ENCODE measurements around the gene POC1A. TPM values are rescaled to one million over a fixed set of nuclear protein-coding genes. Genes with fewer than 3 reads are reported as not detected.
A peak's percentile ranks its signal among the peaks of the same experiment; 100 is the strongest.

The POC1A gene
- total and polyA plus RNA-seq, 9 of the 15 experiments (the other 6 are each of a cell fraction or from before 2014, with no cell fraction given): 7.2 to 17.5 (median 12.1) TPM

GRCh38 chr3:52188556-52188955 is 34.3 kb upstream of the POC1A start (continued):
- 0 out of 2 replicates have a peak, but pooled peaks have one; percentile 15 for TF ChIP-seq FOXP1 (CRISPR knock-in tag; IDR thresholded peaks at IDR 0.05)
- TF ChIP-seq NFIC (IDR thresholded peaks at IDR 0.05): no peak
- TF ChIP-seq RCOR1 (IDR thresholded peaks at IDR 0.05; ENCODE audit: borderline replicate concordance in 1 of 2, low read depth in 2 of 2, low read length in 2 of 2): no peak
- no peak for TF ChIP-seq CGGBP1 (CRISPR knock-in tag; IDR thresholded peaks at IDR 0.05)
- no peak for TF ChIP-seq FOSL1 (tag; conservative IDR thresholded peaks at IDR 0.05)

GRCh38 chr3:52186729-52187128 is 32.5 kb upstream of the POC1A start:
- Histone ChIP-seq H3K4me3 (no peak overlapping the region), H3K36me3 (ENCODE audit: control insufficient read depth, insufficient read depth, low read length) (no peaks in the 10 kb centered on the region), H3K4me1 (replicated peaks in 1 of 2; ENCODE audit: control insufficient read depth in 2 of 2, insufficient read depth in 2 of 2, low read length in 2 of 2) (peaks cover 48 to 57% of the 10 kb centered on the region in 2 experiments), H3K9ac (ENCODE audit: insufficient read depth in 1 of 2, low read depth in 2 of 2, low read length in 2 of 2) (no peak overlapping the region; a peak in 1 of 4 replicates), H3K9me3 (replicated peaks; ENCODE audit: control insufficient read depth, insufficient read depth, low read depth, low read length) (no peaks in the 10 kb centered on the region), H3K79me2 (ENCODE audit: control insufficient read depth, insufficient read depth, low read length) (no peaks in the 10 kb centered on the region), H3K27me3 (ENCODE audit: control insufficient read depth in 2 of 2, insufficient read depth in 2 of 2, low read length in 2 of 2) (no peaks in the 10 kb centered on the region), H3K9me1 (ENCODE audit: control insufficient read depth, insufficient read depth, low read length) (peaks cover 9% of the 10 kb centered on the region), H3K4me2 (ENCODE audit: insufficient read depth, low read length) (no peak overlapping the region), H4K20me1 (replicated peaks; ENCODE audit: control insufficient read depth, insufficient read depth, low read length) (0 out of 2 replicates have a peak, but pooled peaks cover 6% of the 10 kb centered on the region), H2AFZ (ENCODE audit: low read depth, low read length) (no peak overlapping the region), H3K27ac (ENCODE audit: extremely low read depth, low read depth, low read length) (no peak overlapping the region)
- ChIA-PET POLR2A (interaction anchor here (0.6 to 1.3 kb wide), 2 partner anchors 32 to 36 kb away, joined by 3 read pairs; partner anchors contain the start of gene POC1A), CTCF (ENCODE audit: low intra/inter-chr PET ratio) (no interaction called here)
- ATAC-seq (no peak), DNase-seq (ENCODE audit: extremely low read depth in 1 of 4, low spot score in 3 of 4) (no peak), FAIRE-seq (no peak)
- in situ Hi-C loops (cut with MboI): no loop called here
- WGBS (ENCODE audit: insufficient coverage, low coverage, missing lambda C conversion rate): 76% methylated on average over 4 of the region's 9 CpGs
- no TSS peak for BruUV-seq (replicated peaks)
- intact Hi-C loops (cut with micrococcal nuclease): no loop called here
- TF ChIP-seq ZNF740 (CRISPR knock-in tag; IDR thresholded peaks at IDR 0.05) (no peak), ZNF740 (tag; IDR thresholded peaks at IDR 0.05) (no peak), NR4A1 (CRISPR knock-in tag; IDR thresholded peaks at IDR 0.05) (no peak), NR4A1 (tag; IDR thresholded peaks at IDR 0.05) (no peak), POLR2H (tag; IDR thresholded peaks at IDR 0.05; ENCODE audit: low read depth) (no peak), ZNF24 (IDR thresholded peaks at IDR 0.05) (no peak), POLR2G (IDR thresholded peaks at IDR 0.05; ENCODE audit: low read depth, low read length) (no peak), TAF9B (IDR thresholded peaks at IDR 0.05; ENCODE audit: partially characterized antibody) (no peak), ZNF253 (CRISPR knock-in tag; conservative IDR thresholded peaks at IDR 0.05) (no peak), MXD1 (CRISPR knock-in tag; IDR thresholded peaks at IDR 0.05; ENCODE audit: borderline replicate concordance, poor library complexity, severe bottlenecking) (no peak), EZH2 (IDR thresholded peaks at IDR 0.05; ENCODE audit: borderline replicate concordance, low read depth, low read length) (no peak), AFF4 (CRISPR knock-in tag; IDR thresholded peaks at IDR 0.05) (no peak)

Data from K562 (cell line).